ENCODE data around the gene KCNMA1.

KCNMA1 gene

GRCh38 chr10:77267703-77268675 is 369.6 kb downstream of the KCNMA1 start:
- DNase-seq (ENCODE audit: insufficient read length, low spot score): no peak

GRCh38 chr10:77266242-77266641 is 371.4 kb downstream of the KCNMA1 start:
- DNase-seq (ENCODE audit: insufficient read length, low spot score) (no peak), FAIRE-seq (no peak)

More at GRCh38 chr10:77267703-77268675, 369.6 kb downstream of the KCNMA1 start:
- no peak for FAIRE-seq

- FAIRE-seq: no peak
- DNase-seq (ENCODE audit: insufficient read length, low spot score): no peak
Measured at GRCh38 chr10:77264527-77264926, 373.1 kb downstream of the KCNMA1 start.

GRCh38 chr10:77264107-77264506 is 373.5 kb downstream of the KCNMA1 start:
- DNase-seq (ENCODE audit: insufficient read length, low spot score) (no peak), FAIRE-seq (no peak)

GRCh38 chr10:77263700-77264099 is 373.9 kb downstream of the KCNMA1 start:
- DNase-seq (ENCODE audit: insufficient read length, low spot score): no peak
- FAIRE-seq: no peak

- no peak for FAIRE-seq
- DNase-seq (ENCODE audit: insufficient read length, low spot score): no peak
Measured at GRCh38 chr10:77261146-77261545, 376.5 kb downstream of the KCNMA1 start.

GRCh38 chr10:77259171-77259874 is 378.3 kb downstream of the KCNMA1 start:
- FAIRE-seq (no peak), DNase-seq (ENCODE audit: insufficient read length, low spot score) (no peak)

- DNase-seq (ENCODE audit: insufficient read length, low spot score) (no peak), FAIRE-seq (no peak)
Measured at GRCh38 chr10:77256346-77256745, 381.3 kb downstream of the KCNMA1 start.

- no peak for DNase-seq (ENCODE audit: insufficient read length, low spot score)
- FAIRE-seq: no peak
Measured at GRCh38 chr10:77253556-77254064, 384.0 kb downstream of the KCNMA1 start.

GRCh38 chr10:77253147-77253545 is 384.5 kb downstream of the KCNMA1 start:
- no peak for FAIRE-seq
- no peak for DNase-seq (ENCODE audit: insufficient read length, low spot score)

- no peak for FAIRE-seq
- no peak for DNase-seq (ENCODE audit: insufficient read length, low spot score)
Measured at GRCh38 chr10:77252380-77253146, 385.0 kb downstream of the KCNMA1 start.

- FAIRE-seq (peak; percentile 86), DNase-seq (ENCODE audit: insufficient read length, low spot score) (peak; percentile 42)
Measured at GRCh38 chr10:77251297-77252013, 386.2 kb downstream of the KCNMA1 start.

- no peak for FAIRE-seq
- DNase-seq (ENCODE audit: insufficient read length, low spot score): no peak
Measured at GRCh38 chr10:77249901-77250459, 387.6 kb downstream of the KCNMA1 start.

GRCh38 chr10:77248104-77248790 is 389.4 kb downstream of the KCNMA1 start:
- FAIRE-seq (no peak), DNase-seq (ENCODE audit: insufficient read length, low spot score) (no peak)

- DNase-seq (ENCODE audit: insufficient read length, low spot score): no peak
- FAIRE-seq: no peak
Measured at GRCh38 chr10:77247031-77247990, 390.3 kb downstream of the KCNMA1 start.

GRCh38 chr10:77245953-77246352 is 391.7 kb downstream of the KCNMA1 start:
- FAIRE-seq (no peak), DNase-seq (ENCODE audit: insufficient read length, low spot score) (no peak)

GRCh38 chr10:77244746-77245145 is 392.9 kb downstream of the KCNMA1 start:
- DNase-seq (ENCODE audit: insufficient read length, low spot score) (no peak), FAIRE-seq (no peak)

- DNase-seq (ENCODE audit: insufficient read length, low spot score): no peak
Measured at GRCh38 chr10:77244286-77244685, 393.3 kb downstream of the KCNMA1 start.

More at GRCh38 chr10:77244286-77244685, 393.3 kb downstream of the KCNMA1 start:
- peak; percentile 58 for FAIRE-seq
